PFSK-1 (cell line): ENCODE measurements around the gene CCDC137.

Experiments used
- FOXP2 ChIP-seq: optimal IDR thresholded peaks from 2 replicates; pipeline ENCODE3; 2011; ENCODE audit warnings: borderline replicate concordance, control low read depth, inconsistent platforms; ENCODE audit not compliant: insufficient read depth; ENCODE audit errors: extremely low read length, extremely low read depth
- SIN3A ChIP-seq: IDR thresholded peaks from 2 replicates; pipeline ENCODE4 v1.6.1; 2012; ENCODE audit warnings: mild to moderate bottlenecking, low read length, moderate library complexity, borderline replicate concordance; ENCODE audit not compliant: insufficient read depth

- TF ChIP-seq FOXP2 (no peak), SIN3A (no peak)
Observed at GRCh38 chr17:81660441-81660840, 6.1 kb upstream of the CCDC137 start.
